HG02840 (cell line): ENCODE measurements around the gene PJA2.

Experiments used
- ATAC-seq: cut with Tn5 transposase; IDR thresholded peaks from one replicate; pipeline ENCODE4 v1.9.1; 2021; ENCODE audit warnings: mild to moderate bottlenecking, moderate library complexity, moderate number of reproducible peaks; ENCODE audit not compliant: unreplicated experiment, low FRiP score

PJA2 gene

DNA sequence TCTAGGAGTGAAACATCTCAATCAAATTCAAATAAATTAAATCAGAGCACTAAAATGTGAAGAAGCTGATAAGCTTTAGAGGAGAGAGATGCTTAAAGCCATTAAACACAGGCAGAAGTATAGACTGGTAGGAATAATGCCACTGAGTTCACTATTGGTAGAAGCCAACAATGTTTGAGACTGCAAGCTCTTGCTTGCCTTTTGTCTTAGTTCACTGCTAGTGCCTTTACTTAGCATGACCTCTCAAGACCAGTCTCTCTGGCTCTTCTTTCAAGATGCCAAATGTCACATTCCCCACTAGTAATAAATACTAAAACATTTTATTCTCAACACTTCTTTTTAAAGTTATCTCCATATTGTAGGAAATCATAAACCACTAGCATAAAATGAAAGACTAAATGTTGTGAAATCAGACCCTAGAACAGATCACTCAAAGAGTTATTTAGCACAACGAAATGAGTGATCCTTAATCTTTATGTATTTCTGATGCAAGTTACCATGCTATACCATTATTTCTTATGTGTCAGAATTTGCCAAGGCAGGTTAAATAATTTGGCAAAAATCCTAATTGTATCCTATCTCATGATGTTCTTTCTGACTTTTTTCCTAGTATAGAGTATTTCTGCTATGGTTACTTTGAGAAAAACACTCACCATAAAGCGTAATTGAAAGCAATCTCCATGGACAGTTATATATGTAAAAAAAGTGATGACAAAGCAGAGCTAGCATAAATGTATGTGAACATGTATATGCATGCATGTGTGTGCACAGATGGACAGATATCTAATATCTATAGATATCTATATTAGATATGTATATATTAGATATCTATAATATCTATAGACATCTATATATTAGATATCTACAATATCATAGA, 57.5 kb downstream of the PJA2 start:
- no peak for ATAC-seq

DNA sequence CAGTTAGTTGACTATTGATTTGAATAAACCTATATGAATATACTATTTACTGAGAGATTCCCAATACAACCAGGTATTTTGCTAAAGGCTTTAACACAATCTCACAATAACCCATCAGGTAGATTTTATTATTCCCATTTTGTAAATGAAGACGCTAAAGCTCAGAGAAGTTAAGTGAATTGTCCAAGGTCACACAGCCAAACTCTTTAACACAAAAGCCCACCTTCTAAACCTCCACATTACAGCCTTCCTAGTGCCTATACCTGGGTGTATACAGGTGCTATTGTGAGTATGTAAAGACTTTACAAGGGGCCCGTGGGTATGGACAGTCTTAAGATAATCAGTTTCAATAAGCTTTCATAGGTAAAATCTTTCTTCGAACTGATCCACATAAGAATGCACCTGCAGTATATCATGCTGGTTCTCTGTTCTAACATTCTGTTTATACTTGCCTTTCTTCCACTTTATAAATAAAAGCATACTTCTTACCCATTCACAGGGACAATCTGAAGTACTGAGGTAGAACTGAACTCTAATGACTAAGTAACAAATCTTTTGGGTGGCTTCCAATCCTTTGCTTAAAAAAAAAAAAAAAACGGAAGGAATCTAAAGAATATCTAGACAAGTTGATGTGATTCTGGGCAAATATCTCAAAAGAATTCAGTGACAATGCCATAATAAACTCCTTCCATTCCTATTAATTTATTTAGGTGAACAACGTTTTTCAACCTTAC, 59.1 kb downstream of the PJA2 start:
- no peak for ATAC-seq

DNA sequence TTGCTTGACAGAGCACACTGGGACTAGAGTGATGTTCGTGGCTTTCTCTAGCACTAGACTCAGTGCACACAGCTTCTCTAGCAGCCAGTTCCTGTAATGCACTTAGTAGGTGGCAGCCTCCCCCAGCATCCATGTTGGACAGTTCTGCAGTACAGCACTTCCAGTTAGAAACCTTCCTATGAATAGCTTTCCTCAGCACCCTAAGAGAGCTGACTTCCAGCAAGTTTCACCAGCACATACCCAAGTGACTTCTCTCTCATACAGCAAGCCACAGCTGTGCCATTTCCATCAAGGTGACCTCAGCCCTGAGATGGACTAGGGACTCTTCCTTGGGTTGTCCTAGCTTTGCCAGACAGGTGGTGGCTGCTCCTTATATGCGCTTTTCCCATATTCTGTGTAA, 60.4 kb downstream of the PJA2 start:
- no peak for ATAC-seq

DNA sequence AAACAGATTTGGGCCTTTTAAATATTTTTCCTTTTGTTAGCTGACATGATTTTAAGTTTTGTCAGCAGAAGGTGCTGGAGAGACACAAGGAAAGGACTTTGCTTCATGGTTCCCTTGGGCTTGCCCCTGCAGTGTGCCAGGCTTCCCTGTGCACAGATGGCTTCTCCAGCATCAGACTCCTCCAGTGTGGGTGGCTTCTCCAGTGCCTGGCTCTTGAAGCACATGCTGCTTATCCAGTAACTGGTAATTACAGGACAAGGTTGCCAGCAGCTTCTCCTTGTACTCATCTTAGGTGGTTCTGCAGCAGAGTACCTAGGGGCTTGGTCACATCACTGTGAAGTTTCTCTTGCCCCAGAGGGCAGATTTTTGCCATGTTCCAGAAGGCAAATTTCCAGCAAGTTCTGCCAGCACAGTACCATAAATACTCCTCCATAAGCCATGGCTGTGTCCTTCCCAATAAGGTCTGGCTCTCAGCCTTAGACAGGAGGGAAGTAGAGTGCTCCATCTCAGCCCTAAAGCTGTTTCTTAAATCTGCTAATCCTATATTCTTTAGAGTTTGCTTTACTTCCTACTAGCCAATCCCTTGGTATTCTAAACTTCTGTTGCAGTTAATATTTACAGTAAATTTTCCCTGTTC, 62.4 kb downstream of the PJA2 start:
- ATAC-seq = no peak

DNA sequence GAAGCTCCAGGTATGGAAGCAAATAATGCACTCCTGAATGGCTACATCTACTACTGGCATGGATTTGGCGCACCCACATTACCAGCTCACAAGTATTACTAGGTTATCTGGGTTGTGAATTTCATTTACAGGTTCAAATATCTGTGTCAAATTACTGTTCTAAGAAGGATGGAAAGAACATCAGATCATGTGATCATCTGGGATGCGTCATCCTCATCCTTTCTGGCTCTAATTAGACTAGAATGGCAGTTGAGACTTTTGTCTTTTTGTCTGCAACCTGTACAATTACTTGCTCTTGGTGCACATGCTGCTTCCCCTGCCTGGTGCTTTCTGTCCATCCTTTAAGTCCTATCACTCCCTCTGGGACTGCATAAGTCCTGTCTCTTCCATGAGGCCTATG, 64.1 kb downstream of the PJA2 start:
- no peak for ATAC-seq

DNA sequence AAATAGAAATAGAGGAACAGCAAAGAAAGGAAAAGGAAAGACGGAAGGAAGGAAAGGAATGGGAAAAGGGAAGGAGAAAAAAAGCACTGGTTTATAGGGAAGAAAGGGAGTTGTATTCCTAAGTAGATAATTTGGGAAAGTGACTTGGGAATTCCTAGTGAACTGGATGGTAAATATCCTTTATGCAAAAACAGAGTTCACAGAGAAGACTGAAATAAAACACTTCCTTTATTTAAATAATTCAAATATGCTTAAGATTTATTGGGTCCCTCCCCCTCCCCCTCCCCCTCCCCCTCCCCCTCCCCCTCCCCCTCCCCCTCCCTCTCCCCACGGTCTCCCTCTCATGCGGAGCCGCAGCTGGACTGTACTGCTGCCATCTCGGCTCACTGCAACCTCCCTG, 69.4 kb downstream of the PJA2 start:
- no peak for ATAC-seq

DNA sequence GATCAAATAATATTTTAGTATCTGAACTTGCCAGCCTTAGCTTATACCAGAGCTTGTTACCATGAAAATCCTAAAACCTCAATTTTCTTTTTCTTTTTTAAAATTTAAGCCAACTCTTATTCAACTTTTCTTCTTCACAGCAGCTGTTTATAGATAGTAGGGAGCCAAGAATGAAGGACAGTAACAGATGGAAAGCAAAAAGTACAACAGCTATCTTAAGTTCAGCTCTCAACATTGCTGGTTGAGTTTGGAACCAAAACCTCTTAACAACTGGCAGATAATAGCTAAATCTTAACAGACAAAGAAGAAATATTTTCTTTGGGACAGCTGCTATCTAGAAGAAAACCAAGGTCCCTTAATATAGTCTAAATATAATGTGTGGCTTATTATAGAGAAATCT, 74.7 kb downstream of the PJA2 start:
- ATAC-seq = no peak

DNA sequence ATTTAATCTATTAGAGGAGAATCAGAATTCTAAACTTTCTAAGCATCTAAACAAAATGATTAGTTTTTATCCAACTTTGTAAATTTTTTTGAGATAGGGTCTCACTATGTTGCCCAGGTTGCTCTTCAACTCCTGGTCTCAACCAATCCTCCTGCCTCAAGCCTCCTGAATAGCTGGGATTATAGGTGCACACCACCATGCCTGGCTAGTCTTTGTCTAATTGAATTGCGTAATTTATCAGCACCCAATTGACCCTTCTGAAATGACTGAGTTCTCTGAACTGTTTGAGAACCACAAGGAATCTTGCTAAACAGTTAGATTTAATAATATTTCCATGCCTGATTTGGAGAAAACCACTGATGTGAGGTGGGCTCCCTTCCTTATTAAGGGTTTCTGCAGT, 75.7 kb downstream of the PJA2 start:
- ATAC-seq = no peak

DNA sequence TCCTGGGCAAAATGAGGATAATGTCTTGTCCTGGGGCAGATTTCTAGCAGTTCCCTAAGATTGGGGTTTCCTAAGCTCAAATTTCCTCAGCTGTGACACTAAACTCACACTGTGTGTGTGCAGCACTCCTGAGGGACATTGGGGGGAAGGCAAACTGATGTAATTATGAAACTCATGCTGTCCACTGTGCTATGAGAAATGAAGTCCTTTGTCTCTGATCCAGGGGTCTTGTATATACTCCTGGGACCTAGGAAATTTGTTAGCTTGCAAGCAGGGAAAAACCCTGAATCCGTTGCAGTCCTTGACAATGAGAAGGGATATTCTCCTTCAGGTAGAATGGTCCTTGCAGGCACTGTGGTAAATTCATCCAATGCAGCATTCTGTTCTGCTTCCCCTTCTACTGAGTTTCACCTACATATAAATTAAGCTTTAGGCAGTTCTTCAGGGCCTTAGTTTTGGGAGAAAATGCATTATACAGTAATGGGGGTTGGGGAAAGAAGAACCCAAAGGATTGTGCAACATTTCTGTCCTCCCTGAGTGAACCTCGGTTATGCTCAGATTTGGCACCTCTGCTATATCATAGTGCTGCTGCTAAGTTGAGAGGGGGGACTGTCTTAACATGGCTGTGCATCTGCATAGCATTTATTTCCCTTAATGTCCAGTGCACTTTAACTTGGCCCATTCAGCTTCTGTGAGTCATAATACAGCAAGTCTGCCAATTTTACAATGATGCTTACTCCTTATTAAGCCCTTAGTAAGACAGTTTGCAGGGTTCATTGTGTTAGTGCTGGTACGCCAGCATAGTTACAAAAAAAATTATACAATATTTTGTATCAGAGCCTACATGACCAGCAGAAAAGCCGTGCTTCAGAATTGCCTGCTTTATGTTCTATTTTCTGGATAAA, 80.2 kb downstream of the PJA2 start:
- ATAC-seq = no peak

DNA sequence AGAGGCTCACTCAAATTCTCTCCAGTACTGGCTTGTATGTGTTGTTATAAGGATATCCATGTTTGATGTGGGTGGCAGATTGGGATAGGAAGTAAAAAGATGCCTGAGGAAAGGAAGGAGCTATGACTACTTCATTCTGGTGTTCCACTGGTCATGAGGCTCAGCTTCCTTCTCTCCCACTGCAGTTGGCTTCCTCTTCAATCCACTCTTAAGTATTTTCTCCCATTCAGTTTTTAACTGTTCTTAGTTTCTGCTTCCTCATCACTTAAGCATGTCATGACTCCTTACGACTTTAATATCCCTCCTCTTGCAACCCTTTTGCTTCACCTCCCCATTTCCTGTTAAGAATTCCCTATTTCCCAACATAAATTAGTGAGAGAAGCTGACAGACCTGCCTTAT, 81.1 kb downstream of the PJA2 start:
- ATAC-seq = no peak

DNA sequence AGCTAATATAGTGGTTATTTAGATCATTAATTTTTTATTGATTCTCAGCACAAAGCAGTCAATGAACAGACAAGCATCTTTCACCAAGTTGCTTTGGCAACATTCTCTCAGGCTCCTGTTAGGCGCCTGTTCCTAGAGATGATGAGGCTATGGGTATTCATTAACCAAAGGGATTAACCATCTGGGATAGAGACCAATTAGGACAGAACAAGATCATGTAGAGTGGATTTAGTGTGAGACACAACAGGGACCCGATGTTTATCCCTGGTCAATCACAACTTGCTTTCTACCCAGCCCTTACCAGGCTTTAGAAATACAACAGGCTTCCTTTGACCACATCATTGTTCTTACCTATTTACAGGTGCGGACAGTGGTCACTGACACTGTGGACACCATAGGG, 82.2 kb downstream of the PJA2 start:
- no peak for ATAC-seq

DNA sequence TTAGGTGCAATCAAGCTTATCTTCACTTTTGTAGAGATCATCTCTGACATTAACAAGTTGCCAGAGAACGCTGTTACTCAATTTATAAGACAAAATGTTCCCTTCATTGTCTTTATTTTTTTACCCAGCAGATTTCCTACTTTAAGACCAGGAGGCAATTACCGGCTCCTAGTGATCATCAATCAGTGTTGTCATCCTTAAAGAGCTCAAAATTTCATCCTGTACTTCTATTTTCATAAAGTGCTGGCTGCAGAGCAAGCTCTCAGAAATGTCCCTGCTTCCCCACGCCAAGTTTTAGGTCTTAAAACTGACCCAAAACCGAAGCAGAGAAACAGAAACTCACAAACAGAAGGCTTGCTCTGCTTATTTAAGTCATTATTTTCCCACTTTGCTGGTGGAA, 82.9 kb downstream of the PJA2 start:
- no peak for ATAC-seq

DNA sequence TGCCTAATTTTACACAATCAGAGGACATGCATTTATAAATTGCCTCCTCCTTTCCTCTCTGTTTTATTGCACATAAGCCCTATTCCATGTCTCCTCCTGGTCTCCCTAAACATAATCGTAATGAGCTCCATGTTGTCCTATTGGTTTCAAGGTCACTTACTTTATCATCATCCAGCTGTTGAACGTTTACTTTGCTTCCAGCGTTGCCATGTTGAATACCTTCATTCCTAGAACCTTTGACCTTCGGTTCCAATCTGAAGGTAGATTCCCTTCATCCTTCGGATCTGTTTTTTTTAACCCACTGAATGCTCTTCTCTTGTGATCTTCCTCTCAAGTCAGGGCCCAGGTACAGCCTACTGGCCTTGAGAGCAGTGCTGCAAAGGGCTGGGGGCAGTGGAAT, 84.3 kb downstream of the PJA2 start:
- ATAC-seq = no peak

DNA sequence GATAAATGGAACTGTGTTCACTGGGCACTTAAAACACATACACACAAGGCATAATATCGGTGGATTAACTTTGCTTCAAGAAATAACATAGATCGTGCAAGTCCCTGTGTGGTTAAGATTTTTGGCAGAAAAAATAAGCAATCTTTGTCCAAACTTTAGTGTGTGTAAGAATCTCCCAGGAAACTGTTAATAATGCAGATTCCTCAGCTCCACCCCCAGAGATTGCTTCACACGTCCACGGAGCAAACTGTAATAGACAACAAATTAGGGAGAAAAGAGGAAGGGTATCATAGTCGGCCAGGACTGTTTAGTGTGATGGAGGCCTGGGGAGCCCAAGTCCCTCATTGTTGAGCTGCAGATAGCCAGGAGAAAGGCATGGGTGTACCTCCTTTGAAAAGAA, 84.8 kb downstream of the PJA2 start:
- no peak for ATAC-seq

DNA sequence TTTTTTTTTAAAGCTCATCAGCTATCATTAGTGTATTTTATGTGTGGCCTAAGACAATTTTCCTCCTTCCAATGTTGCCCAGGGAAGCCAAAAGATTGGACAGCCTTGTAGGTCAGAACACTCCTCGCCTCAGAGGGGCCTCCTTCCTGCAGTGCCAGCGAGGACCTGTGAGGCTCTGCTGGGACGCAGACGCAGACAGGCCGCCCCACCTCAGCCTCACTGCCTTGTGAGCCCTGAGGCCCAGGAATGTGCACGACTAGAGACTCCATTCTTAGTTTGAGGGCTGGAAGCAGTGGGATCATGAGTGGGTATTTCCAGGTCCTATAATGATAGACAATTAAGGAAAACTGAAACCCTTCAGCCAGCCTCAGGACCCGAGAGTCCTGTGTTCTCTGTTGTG, 85.4 kb downstream of the PJA2 start:
- no peak for ATAC-seq

DNA sequence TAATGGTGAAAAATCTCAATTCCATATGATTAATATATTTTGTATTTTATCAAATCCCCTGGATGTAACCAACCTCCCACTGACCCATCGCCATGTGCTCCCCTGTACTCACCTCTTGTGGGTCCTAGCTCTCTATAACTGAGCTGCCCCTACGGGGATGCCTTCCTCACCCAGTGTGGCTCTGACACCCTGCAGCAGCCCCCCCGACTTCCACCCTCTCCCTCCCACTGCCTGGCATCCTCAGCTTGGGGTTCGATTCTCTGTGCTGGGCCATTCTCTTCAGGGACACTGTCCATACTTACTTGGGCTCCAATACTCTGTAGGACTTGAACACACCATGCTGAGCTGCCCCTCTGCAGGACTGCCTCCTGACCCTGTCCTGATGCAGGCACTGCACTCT, 87.1 kb downstream of the PJA2 start:
- no peak for ATAC-seq

DNA sequence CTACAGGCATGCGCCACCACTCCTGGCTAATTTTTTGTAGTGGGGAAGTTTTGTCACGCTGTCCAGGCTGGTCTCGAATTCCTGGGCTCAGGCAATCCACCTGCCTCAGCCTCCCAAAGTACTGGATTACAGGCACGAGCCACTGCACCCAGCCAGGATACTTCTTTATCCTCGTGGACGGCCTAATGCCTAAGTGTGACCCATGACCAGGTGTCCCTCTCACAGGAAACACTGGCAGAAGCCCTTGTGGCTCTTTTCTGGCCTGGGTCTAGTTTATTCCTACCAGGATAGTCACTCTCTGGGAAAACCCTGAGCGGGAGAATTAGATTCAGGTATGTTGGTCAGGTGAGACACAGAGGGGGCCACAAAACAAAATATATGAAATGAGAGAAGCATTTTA, 90.4 kb downstream of the PJA2 start:
- ATAC-seq = no peak

DNA sequence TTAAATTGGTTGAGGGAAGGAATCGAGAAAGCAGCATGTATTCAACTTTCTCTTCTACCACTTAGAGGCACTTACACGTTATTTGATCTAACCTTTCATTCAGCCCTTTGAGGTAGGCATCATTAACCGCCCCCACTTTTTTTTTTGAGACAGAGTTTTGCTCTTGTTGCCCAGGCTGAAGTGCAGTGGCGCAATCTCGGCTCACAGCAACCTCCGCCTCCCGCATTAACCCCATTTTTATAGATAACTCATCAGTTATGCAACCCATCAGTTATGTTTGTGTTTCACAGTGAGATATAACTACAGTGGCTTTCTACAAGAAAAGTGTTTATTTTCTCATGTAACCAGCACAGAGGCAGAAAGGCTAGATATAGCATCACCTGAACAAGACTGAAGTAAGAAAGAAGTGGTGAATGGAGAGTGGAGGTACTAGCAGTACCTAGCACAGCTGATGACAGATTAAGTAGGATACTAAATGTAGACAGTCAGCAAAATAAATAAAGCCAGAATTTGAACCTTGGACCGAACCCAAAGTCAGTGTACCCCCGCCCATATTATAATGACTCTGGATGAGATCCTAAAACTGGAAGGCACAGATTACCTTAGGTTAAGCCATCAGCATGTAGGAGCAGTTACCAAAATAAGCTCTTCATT, 91.2 kb downstream of the PJA2 start:
- no peak for ATAC-seq

DNA sequence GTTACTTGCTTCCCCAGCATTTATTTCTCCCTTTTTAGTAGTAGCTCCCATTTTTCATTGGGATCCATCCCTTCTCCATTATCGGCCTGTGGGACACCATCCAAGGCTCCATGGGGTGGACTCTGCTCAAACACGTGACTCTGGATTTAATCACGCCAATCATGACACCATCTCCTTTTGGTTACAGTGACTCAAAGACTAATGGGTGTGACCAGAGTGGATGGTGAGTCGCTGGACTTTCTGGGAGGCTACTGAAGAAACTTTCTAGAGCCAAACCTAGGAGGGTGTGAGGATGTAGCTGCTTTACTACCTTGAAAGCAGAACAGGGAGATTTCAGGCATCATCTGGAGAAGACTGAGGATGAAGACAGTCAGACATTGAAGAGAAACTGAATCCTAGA, 93.1 kb downstream of the PJA2 start:
- no peak for ATAC-seq

DNA sequence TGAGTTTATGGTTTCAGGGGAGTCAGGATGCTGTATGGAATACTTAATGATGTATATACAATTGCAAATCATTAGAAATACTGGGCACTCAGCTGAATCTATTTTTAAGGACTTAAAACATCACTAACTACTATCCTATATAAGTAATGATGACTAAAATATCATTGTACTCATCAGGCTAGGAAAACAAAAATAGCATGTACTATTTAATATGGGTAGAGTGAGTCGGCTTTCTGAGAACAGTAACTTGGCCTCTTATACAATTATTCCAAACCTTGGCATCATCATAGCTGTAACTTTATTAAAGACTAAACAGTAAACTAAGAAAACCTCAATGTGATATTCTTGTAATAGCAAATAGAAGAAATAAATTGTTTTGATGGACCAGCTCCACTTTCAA, 94.5 kb downstream of the PJA2 start:
- ATAC-seq = no peak
